Activated CD4-positive, alpha-beta T cell treated with anti-CD3 and anti-CD28 coated beads, Interleukin-2, amount 50 U/mL, for 24 hours (primary cell): ENCODE data around the gene ACP4.
"Not testable (repeated sequence)": the region's sequence is repeated elsewhere in the genome, so short reads cannot be mapped to it uniquely, and the experiment has no call there.

Experiments used
- DNase-seq, 2 donors: peaks; one replicate each; pipeline ENCODE4 v3.0.0-alpha.2; 2020; ENCODE audit warnings: low read depth in 1 of 2, low spot score in 1 of 2

Gene ACP4

GRCh38 chr19:50796634-50797428 is 6.6 kb downstream of the ACP4 start:
- DNase-seq, result no peak

GRCh38 chr19:50797429-50797780 is 7.2 kb downstream of the ACP4 start:
- no peak for DNase-seq

- DNase-seq, result no peak
These were observed 7.8 kb downstream of the ACP4 start for GRCh38 chr19:50797781-50798658.

GRCh38 chr19:50798659-50799546 is 8.7 kb downstream of the ACP4 start:
- DNase-seq, result no peak

GRCh38 chr19:50799547-50799851 is 9.3 kb downstream of the ACP4 start:
- no peak for DNase-seq

- no peak for DNase-seq
These were observed 10.9 kb downstream of the ACP4 start for GRCh38 chr19:50801107-50801506.

- DNase-seq, result peak in 1 of 2 donors; percentile 42
These were observed 13.6 kb downstream of the ACP4 start for GRCh38 chr19:50803633-50804419.

- DNase-seq, result peak; percentile 91 to 98
These were observed 14.4 kb downstream of the ACP4 start for GRCh38 chr19:50804420-50805272.

GRCh38 chr19:50808856-50809255 is 18.6 kb downstream of the ACP4 start:
- DNase-seq, result no peak

- DNase-seq, result not testable (repeated sequence)
These were observed 21.5 kb downstream of the ACP4 start for GRCh38 chr19:50811622-50812238.

GRCh38 chr19:50812474-50812873 is 22.3 kb downstream of the ACP4 start:
- DNase-seq, result no peak

GRCh38 chr19:50814883-50815282 is 24.7 kb downstream of the ACP4 start:
- no peak for DNase-seq

- DNase-seq, result no peak
These were observed 25.2 kb downstream of the ACP4 start for GRCh38 chr19:50815439-50815838.

- DNase-seq, result no peak
These were observed 28.0 kb downstream of the ACP4 start for GRCh38 chr19:50817941-50818858.

GRCh38 chr19:50818859-50819472 is 28.8 kb downstream of the ACP4 start:
- no peak for DNase-seq

- DNase-seq, result no peak
These were observed 29.4 kb downstream of the ACP4 start for GRCh38 chr19:50819636-50820035.

- no peak for DNase-seq
These were observed 29.9 kb downstream of the ACP4 start for GRCh38 chr19:50820086-50820485.
